ENCODE measurements around the gene FCAMR.

The FCAMR gene

DNA sequence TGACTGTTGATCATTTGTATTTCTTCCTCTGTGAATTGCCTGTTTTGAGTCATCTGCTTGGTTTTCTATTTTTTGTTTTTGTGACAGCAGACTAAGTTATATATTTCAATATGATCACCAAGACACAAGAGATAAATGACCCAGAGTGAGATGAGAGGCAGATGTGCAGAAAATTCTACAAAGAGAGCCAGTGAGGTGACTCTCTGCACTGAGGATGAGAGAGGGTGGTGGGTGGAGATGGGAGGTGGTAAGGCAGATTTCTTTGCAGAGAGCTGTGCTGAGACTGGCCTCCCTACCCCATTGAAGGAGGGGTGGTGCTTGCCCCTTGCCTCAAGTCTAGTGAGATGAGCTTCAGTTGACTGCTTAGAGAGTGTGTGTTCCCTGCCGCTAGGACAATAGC is 17.6 kb upstream of the FCAMR start:
- TF ChIP-seq, protein P1, sequence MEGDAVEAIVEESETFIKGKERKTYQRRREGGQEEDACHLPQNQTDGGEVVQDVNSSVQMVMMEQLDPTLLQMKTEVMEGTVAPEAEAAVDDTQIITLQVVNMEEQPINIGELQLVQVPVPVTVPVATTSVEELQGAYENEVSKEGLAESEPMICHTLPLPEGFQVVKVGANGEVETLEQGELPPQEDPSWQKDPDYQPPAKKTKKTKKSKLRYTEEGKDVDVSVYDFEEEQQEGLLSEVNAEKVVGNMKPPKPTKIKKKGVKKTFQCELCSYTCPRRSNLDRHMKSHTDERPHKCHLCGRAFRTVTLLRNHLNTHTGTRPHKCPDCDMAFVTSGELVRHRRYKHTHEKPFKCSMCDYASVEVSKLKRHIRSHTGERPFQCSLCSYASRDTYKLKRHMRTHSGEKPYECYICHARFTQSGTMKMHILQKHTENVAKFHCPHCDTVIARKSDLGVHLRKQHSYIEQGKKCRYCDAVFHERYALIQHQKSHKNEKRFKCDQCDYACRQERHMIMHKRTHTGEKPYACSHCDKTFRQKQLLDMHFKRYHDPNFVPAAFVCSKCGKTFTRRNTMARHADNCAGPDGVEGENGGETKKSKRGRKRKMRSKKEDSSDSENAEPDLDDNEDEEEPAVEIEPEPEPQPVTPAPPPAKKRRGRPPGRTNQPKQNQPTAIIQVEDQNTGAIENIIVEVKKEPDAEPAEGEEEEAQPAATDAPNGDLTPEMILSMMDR (IDR thresholded peaks at IDR 0.05): no peak
- H3K27ac ChIP-seq: no peak overlapping the region

GRCh38 chr1:206986885-206987284 is 16.6 kb upstream of the FCAMR start:
- Histone ChIP-seq H3K4me1 (no peaks in the 10 kb centered on the region), H3K9me3 (ENCODE audit: control insufficient read depth, low read length) (no peaks in the 10 kb centered on the region), H2AFZ (no peak overlapping the region), H3K27ac (no peak overlapping the region), H3K4me2 (ENCODE audit: low read length) (no peak overlapping the region), H3K79me2 (no peaks in the 10 kb centered on the region), H3K27me3 (ENCODE audit: control insufficient read depth, insufficient read depth, low read length) (no peaks in the 10 kb centered on the region), H3K36me3 (ENCODE audit: control insufficient read depth, insufficient read depth, low read length) (no peaks in the 10 kb centered on the region), H3K9ac (no peak overlapping the region), H3K4me3 (ENCODE audit: low read depth, low read length) (no peak overlapping the region)
- TF ChIP-seq, protein P1 (IDR thresholded peaks at IDR 0.05): no peak

More for the DNA sequence above, 17.6 kb upstream of the FCAMR start:
- no peaks in the 10 kb centered on the region for H3K36me3 ChIP-seq (ENCODE audit: control insufficient read depth, insufficient read depth, low read length)
- no peak overlapping the region for H3K9ac ChIP-seq
- H3K79me2 ChIP-seq: no peaks in the 10 kb centered on the region
- no peaks in the 10 kb centered on the region for H3K9me3 ChIP-seq (ENCODE audit: control insufficient read depth, low read length)
- no peak overlapping the region for H3K4me3 ChIP-seq (ENCODE audit: low read depth, low read length)
- no peak overlapping the region for H3K4me2 ChIP-seq (ENCODE audit: low read length)
- no peaks in the 10 kb centered on the region for H3K4me1 ChIP-seq
- no peaks in the 10 kb centered on the region for H3K27me3 ChIP-seq (ENCODE audit: control insufficient read depth, insufficient read depth, low read length)
- H2AFZ ChIP-seq: no peak overlapping the region

DNA sequence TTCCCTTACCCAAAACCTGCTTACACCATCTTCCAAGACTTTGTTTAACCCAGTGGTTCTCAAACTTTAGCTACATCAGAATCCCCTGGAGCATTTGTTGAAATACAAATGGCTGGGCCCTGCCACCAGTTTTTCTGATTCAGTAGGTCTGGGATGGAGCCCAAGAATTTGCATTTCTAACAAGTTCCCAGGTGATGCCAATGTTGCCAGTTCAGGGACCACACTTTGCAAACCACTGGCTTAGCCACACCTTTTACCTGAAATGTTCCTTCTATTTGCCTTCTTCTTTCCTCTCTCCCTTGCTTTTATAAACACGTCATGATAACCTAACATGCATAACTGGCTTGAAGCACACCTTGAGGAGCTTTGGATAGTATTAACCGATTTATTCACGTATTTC is 16.1 kb upstream of the FCAMR start:
- Histone ChIP-seq H3K36me3 (ENCODE audit: control insufficient read depth, insufficient read depth, low read length) (no peaks in the 10 kb centered on the region), H3K27ac (no peak overlapping the region), H3K79me2 (no peaks in the 10 kb centered on the region), H3K4me3 (ENCODE audit: low read depth, low read length) (no peak overlapping the region), H2AFZ (no peak overlapping the region), H3K4me2 (ENCODE audit: low read length) (no peak overlapping the region), H3K4me1 (no peaks in the 10 kb centered on the region), H3K9ac (no peak overlapping the region), H3K9me3 (ENCODE audit: control insufficient read depth, low read length) (no peaks in the 10 kb centered on the region), H3K27me3 (ENCODE audit: control insufficient read depth, insufficient read depth, low read length) (no peaks in the 10 kb centered on the region)
- TF ChIP-seq, protein P1 (IDR thresholded peaks at IDR 0.05): no peak

- Histone ChIP-seq H3K9ac (no peak overlapping the region), H3K27ac (no peak overlapping the region), H3K9me3 (ENCODE audit: control insufficient read depth, low read length) (no peaks in the 10 kb centered on the region), H3K79me2 (no peaks in the 10 kb centered on the region), H3K27me3 (ENCODE audit: control insufficient read depth, insufficient read depth, low read length) (no peaks in the 10 kb centered on the region), H2AFZ (no peak overlapping the region), H3K4me1 (no peaks in the 10 kb centered on the region), H3K36me3 (ENCODE audit: control insufficient read depth, insufficient read depth, low read length) (no peaks in the 10 kb centered on the region), H3K4me3 (ENCODE audit: low read depth, low read length) (no peak overlapping the region), H3K4me2 (ENCODE audit: low read length) (no peak overlapping the region)
- TF ChIP-seq, protein P1 (IDR thresholded peaks at IDR 0.05): no peak
Measured at GRCh38 chr1:206985162-206985749, 15.0 kb upstream of the FCAMR start.

DNA sequence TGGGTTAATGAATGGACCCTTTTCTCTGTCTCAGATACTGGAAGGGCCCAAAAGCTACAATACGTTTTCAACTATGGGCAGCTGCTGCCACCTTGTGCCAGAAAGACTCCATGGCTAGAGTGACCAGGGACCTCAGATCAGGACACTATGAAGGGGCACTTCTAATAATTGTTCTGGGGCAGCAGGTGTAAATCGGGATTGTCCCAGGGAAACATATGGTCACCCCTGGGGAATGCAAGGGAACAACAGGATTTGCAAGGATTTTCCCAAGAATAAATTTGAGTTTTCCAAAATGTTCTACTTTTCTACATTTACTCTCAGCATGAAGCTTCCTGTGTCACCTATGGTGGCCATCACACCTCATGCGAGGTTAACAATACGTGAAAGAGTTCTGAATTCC is 12.0 kb upstream of the FCAMR start:
- no peaks in the 10 kb centered on the region for H3K4me1 ChIP-seq
- no peaks in the 10 kb centered on the region for H3K9me3 ChIP-seq (ENCODE audit: control insufficient read depth, low read length)
- H3K4me3 ChIP-seq (ENCODE audit: low read depth, low read length): no peak overlapping the region
- H3K27me3 ChIP-seq (ENCODE audit: control insufficient read depth, insufficient read depth, low read length): no peaks in the 10 kb centered on the region
- H3K27ac ChIP-seq: no peak overlapping the region
- H3K4me2 ChIP-seq (ENCODE audit: low read length): no peak overlapping the region
- H3K9ac ChIP-seq: no peak overlapping the region
- TF ChIP-seq, protein P1 (IDR thresholded peaks at IDR 0.05): no peak
- H2AFZ ChIP-seq: no peak overlapping the region
- no peaks in the 10 kb centered on the region for H3K79me2 ChIP-seq
- H3K36me3 ChIP-seq (ENCODE audit: control insufficient read depth, insufficient read depth, low read length): no peaks in the 10 kb centered on the region
